Mononuclear cell (primary cell): ENCODE results near the gene BAHD1. TPM values are rescaled to one million over a fixed set of nuclear protein-coding genes. Genes with fewer than 3 reads are reported as not detected.

Experiments used
- H3K27me3 ChIP-seq: 2 replicates; pipeline ENCODE4 v1.6.0; 2011; ENCODE audit warnings: low read length, control low read depth; ENCODE audit not compliant: insufficient read depth
- H3K4me1 ChIP-seq: 2 replicates; pipeline ENCODE4 v1.5.1; 2011; ENCODE audit warnings: mild to moderate bottlenecking, low read length, control low read depth; ENCODE audit not compliant: insufficient read depth
- H3K4me3 ChIP-seq: 2 replicates; pipeline ENCODE4 v1.5.1; 2011; ENCODE audit warnings: mild to moderate bottlenecking, low read length, moderate library complexity
- H3K9me3 ChIP-seq: 2 replicates; pipeline ENCODE4 v1.5.1; 2011; ENCODE audit warnings: low read depth, mild to moderate bottlenecking, control low read depth, low read length
- total RNA-seq: library from RNA; depleted of rRNA; stranded (reverse); fragments of >200 nt; gene quantifications from one replicate; pipeline ENCODE4 v1.2.3, GENCODE V29; 2012

BAHD1 gene
- 13.9 TPM for total RNA-seq

GRCh38 chr15:40440743-40441564 lies at the start of gene BAHD1:
TSS of gene BAHD1 (plus strand) at chr15:40440953. CDS start at chr15:40458465, 17,512 bp downstream.
- H3K4me3 ChIP-seq = peak within 1 kb of the TSS; percentile 56
- no peaks in the 10 kb centered on the region for H3K9me3 ChIP-seq
- H3K4me1 ChIP-seq = peaks cover 42% of the 10 kb centered on the region
- H3K27me3 ChIP-seq = peaks cover 28% of the 10 kb centered on the region

- H3K9me3 ChIP-seq = no peaks in the 10 kb centered on the region
- peaks cover 68% of the 10 kb centered on the region for H3K4me1 ChIP-seq
- no peak overlapping the region for H3K4me3 ChIP-seq
- no peaks in the 10 kb centered on the region for H3K27me3 ChIP-seq
Measured at GRCh38 chr15:40392986-40393948, 47.5 kb upstream of the BAHD1 start.

- Histone ChIP-seq H3K4me1 (peaks cover 58% of the 10 kb centered on the region), H3K9me3 (no peaks in the 10 kb centered on the region), H3K27me3 (no peaks in the 10 kb centered on the region), H3K4me3 (no peak overlapping the region)
Measured at GRCh38 chr15:40397688-40398412, 42.9 kb upstream of the BAHD1 start.

GRCh38 chr15:40398413-40398873 lies 42.3 kb upstream of the BAHD1 start:
- Histone ChIP-seq H3K4me3 (no peak overlapping the region), H3K9me3 (no peaks in the 10 kb centered on the region), H3K4me1 (peaks cover 57% of the 10 kb centered on the region), H3K27me3 (no peaks in the 10 kb centered on the region)

GRCh38 chr15:40399370-40399769 lies 41.4 kb upstream of the BAHD1 start:
- Histone ChIP-seq H3K9me3 (no peaks in the 10 kb centered on the region), H3K4me3 (no peak overlapping the region), H3K27me3 (no peaks in the 10 kb centered on the region), H3K4me1 (peaks cover 50% of the 10 kb centered on the region)

- H3K27me3 ChIP-seq = no peaks in the 10 kb centered on the region
- peak within 1 kb of the TSS; percentile 61 for H3K4me3 ChIP-seq
- no peaks in the 10 kb centered on the region for H3K9me3 ChIP-seq
- H3K4me1 ChIP-seq = peaks cover 30% of the 10 kb centered on the region
Measured at GRCh38 chr15:40405501-40406381, 35.0 kb upstream of the BAHD1 start, which contains the start of gene IVD. TSS of gene IVD (plus strand) at chr15:40405795. CDS start at chr15:40405828, 33 bp downstream.

GRCh38 chr15:40407330-40407990 lies 33.3 kb upstream of the BAHD1 start:
- peaks cover 30% of the 10 kb centered on the region for H3K4me1 ChIP-seq
- H3K4me3 ChIP-seq = no peak overlapping the region
- no peaks in the 10 kb centered on the region for H3K27me3 ChIP-seq
- no peaks in the 10 kb centered on the region for H3K9me3 ChIP-seq

- Histone ChIP-seq H3K27me3 (no peaks in the 10 kb centered on the region), H3K9me3 (no peaks in the 10 kb centered on the region), H3K4me3 (no peak overlapping the region), H3K4me1 (peaks cover 30% of the 10 kb centered on the region)
Measured at GRCh38 chr15:40409366-40409765, 31.4 kb upstream of the BAHD1 start.

- no peak overlapping the region for H3K4me3 ChIP-seq
- H3K4me1 ChIP-seq = peaks cover 22% of the 10 kb centered on the region
- no peaks in the 10 kb centered on the region for H3K27me3 ChIP-seq
- no peaks in the 10 kb centered on the region for H3K9me3 ChIP-seq
Measured at GRCh38 chr15:40410476-40410875, 30.3 kb upstream of the BAHD1 start.

GRCh38 chr15:40412095-40412759 lies 28.5 kb upstream of the BAHD1 start:
- no peaks in the 10 kb centered on the region for H3K9me3 ChIP-seq
- H3K4me1 ChIP-seq = peaks cover 7% of the 10 kb centered on the region
- no peak overlapping the region for H3K4me3 ChIP-seq
- H3K27me3 ChIP-seq = no peaks in the 10 kb centered on the region

- Histone ChIP-seq H3K9me3 (no peaks in the 10 kb centered on the region), H3K4me1 (no peaks in the 10 kb centered on the region), H3K27me3 (no peaks in the 10 kb centered on the region), H3K4me3 (no peak overlapping the region)
Measured at GRCh38 chr15:40413036-40413435, 27.7 kb upstream of the BAHD1 start.

GRCh38 chr15:40414816-40415215 lies 25.9 kb upstream of the BAHD1 start:
- no peaks in the 10 kb centered on the region for H3K9me3 ChIP-seq
- no peaks in the 10 kb centered on the region for H3K27me3 ChIP-seq
- H3K4me3 ChIP-seq = no peak overlapping the region
- no peaks in the 10 kb centered on the region for H3K4me1 ChIP-seq

GRCh38 chr15:40415226-40415625 lies 25.5 kb upstream of the BAHD1 start:
- Histone ChIP-seq H3K4me1 (no peaks in the 10 kb centered on the region), H3K27me3 (no peaks in the 10 kb centered on the region), H3K4me3 (no peak overlapping the region), H3K9me3 (no peaks in the 10 kb centered on the region)
